Hepatic stellate cell (primary cell): ENCODE measurements around the gene ATCAY.
"Not testable (repeated sequence)": the region's sequence is repeated elsewhere in the genome, so short reads cannot be mapped to it uniquely, and the experiment has no call there.

Experiments used
- DNase-seq: peaks from one replicate; pipeline ENCODE4 v3.0.0; 2011; ENCODE audit warnings: low spot score

Gene ATCAY

GRCh38 chr19:3949294-3949693 lies 68.8 kb downstream of the ATCAY start:
- DNase-seq = no peak

GRCh38 chr19:3949997-3950859 lies 69.7 kb downstream of the ATCAY start:
- no peak for DNase-seq

GRCh38 chr19:3950871-3951861 lies 70.7 kb downstream of the ATCAY start:
- DNase-seq = no peak

GRCh38 chr19:3952755-3953276 lies 72.3 kb downstream of the ATCAY start:
- not testable (repeated sequence) for DNase-seq

GRCh38 chr19:3954107-3954506 lies 73.6 kb downstream of the ATCAY start:
- no peak for DNase-seq

- not testable (repeated sequence) for DNase-seq
Measured at GRCh38 chr19:3955276-3955675, 74.8 kb downstream of the ATCAY start.

- DNase-seq = no peak
Measured at GRCh38 chr19:3955688-3956087, 75.2 kb downstream of the ATCAY start.

- no peak for DNase-seq
Measured at GRCh38 chr19:3958836-3959765, 78.6 kb downstream of the ATCAY start.

- no peak for DNase-seq
Measured at GRCh38 chr19:3959766-3960131, 79.3 kb downstream of the ATCAY start.

- no peak for DNase-seq
Measured at GRCh38 chr19:3961007-3961406, 80.5 kb downstream of the ATCAY start.

- DNase-seq = no peak
Measured at GRCh38 chr19:3963458-3964255, 83.2 kb downstream of the ATCAY start.

- no peak for DNase-seq
Measured at GRCh38 chr19:3964256-3965194, 84.0 kb downstream of the ATCAY start.

- DNase-seq = no peak
Measured at GRCh38 chr19:3966051-3967017, 85.8 kb downstream of the ATCAY start.

GRCh38 chr19:3967983-3968382 lies 87.5 kb downstream of the ATCAY start:
- not testable (repeated sequence) for DNase-seq

- peak; percentile 94 for DNase-seq
Measured at GRCh38 chr19:3968556-3969434, 88.3 kb downstream of the ATCAY start.

GRCh38 chr19:3969435-3970312 lies 89.2 kb downstream of the ATCAY start:
- peak; percentile 62 for DNase-seq
